ENCODE data around the gene RPH3AL. TPM values are rescaled to one million over a fixed set of nuclear protein-coding genes. Genes with fewer than 3 reads are reported as not detected.

The RPH3AL gene
- total RNA-seq, 1 donor from 2014 or later = 22.3 TPM

GRCh38 chr17:283911-284675 lies 68.5 kb downstream of the RPH3AL start:
- TF ChIP-seq CTCF (IDR thresholded peaks at IDR 0.05; ENCODE audit: partially characterized antibody, unreplicated experiment) = no peak
- H3K27ac Mint-ChIP-seq (ENCODE audit: unreplicated experiment) = no peak overlapping the region
- H3K9me3 Mint-ChIP-seq (ENCODE audit: unreplicated experiment) = peaks cover 3% of the 10 kb centered on the region
- H3K4me3 Mint-ChIP-seq (ENCODE audit: unreplicated experiment) = no peak overlapping the region
- peaks cover 10% of the 10 kb centered on the region for H3K36me3 Mint-ChIP-seq (ENCODE audit: unreplicated experiment)
- no peak for DNase-seq
- H3K27me3 Mint-ChIP-seq (ENCODE audit: unreplicated experiment) = peaks cover 3% of the 10 kb centered on the region
- peaks cover 4% of the 10 kb centered on the region for H3K4me1 Mint-ChIP-seq (ENCODE audit: low read depth, unreplicated experiment)

GRCh38 chr17:282912-283882 lies 69.4 kb downstream of the RPH3AL start:
- peaks cover 3% of the 10 kb centered on the region for H3K27me3 Mint-ChIP-seq (ENCODE audit: unreplicated experiment)
- H3K4me3 Mint-ChIP-seq (ENCODE audit: unreplicated experiment) = no peak overlapping the region
- no peak for TF ChIP-seq CTCF (IDR thresholded peaks at IDR 0.05; ENCODE audit: partially characterized antibody, unreplicated experiment)
- peaks cover 4% of the 10 kb centered on the region for H3K4me1 Mint-ChIP-seq (ENCODE audit: low read depth, unreplicated experiment)
- peaks cover 3% of the 10 kb centered on the region for H3K9me3 Mint-ChIP-seq (ENCODE audit: unreplicated experiment)
- no peak for DNase-seq
- no peak overlapping the region for H3K27ac Mint-ChIP-seq (ENCODE audit: unreplicated experiment)
- H3K36me3 Mint-ChIP-seq (ENCODE audit: unreplicated experiment) = peaks cover 10% of the 10 kb centered on the region

- H3K4me1 Mint-ChIP-seq (ENCODE audit: low read depth, unreplicated experiment) = peaks cover 4% of the 10 kb centered on the region
- H3K27me3 Mint-ChIP-seq (ENCODE audit: unreplicated experiment) = peaks cover 3% of the 10 kb centered on the region
- peaks cover 3% of the 10 kb centered on the region for H3K9me3 Mint-ChIP-seq (ENCODE audit: unreplicated experiment)
- no peak for DNase-seq
- peaks cover 10% of the 10 kb centered on the region for H3K36me3 Mint-ChIP-seq (ENCODE audit: unreplicated experiment)
- no peak for TF ChIP-seq CTCF (IDR thresholded peaks at IDR 0.05; ENCODE audit: partially characterized antibody, unreplicated experiment)
- H3K4me3 Mint-ChIP-seq (ENCODE audit: unreplicated experiment) = no peak overlapping the region
- no peak overlapping the region for H3K27ac Mint-ChIP-seq (ENCODE audit: unreplicated experiment)
These were observed 70.4 kb downstream of the RPH3AL start for GRCh38 chr17:282000-282911.

GRCh38 chr17:281365-281999 lies 71.1 kb downstream of the RPH3AL start:
- no peak for DNase-seq
- H3K4me1 Mint-ChIP-seq (ENCODE audit: low read depth, unreplicated experiment) = peaks cover 4% of the 10 kb centered on the region
- H3K36me3 Mint-ChIP-seq (ENCODE audit: unreplicated experiment) = peaks cover 10% of the 10 kb centered on the region
- peaks cover 3% of the 10 kb centered on the region for H3K9me3 Mint-ChIP-seq (ENCODE audit: unreplicated experiment)
- peaks cover 3% of the 10 kb centered on the region for H3K27me3 Mint-ChIP-seq (ENCODE audit: unreplicated experiment)
- no peak for TF ChIP-seq CTCF (IDR thresholded peaks at IDR 0.05; ENCODE audit: partially characterized antibody, unreplicated experiment)
- H3K27ac Mint-ChIP-seq (ENCODE audit: unreplicated experiment) = no peak overlapping the region
- H3K4me3 Mint-ChIP-seq (ENCODE audit: unreplicated experiment) = no peak overlapping the region
